Measurements from ENCODE around the gene HOXD10. TPM values are rescaled to one million over a fixed set of nuclear protein-coding genes. Genes with fewer than 3 reads are reported as not detected.

HOXD10 gene
- total and polyA plus RNA-seq, 9 donors: 0.38 to 8.1 (median 1.1) TPM

- Histone ChIP-seq H3K27me3 (peaks cover 25% of the 10 kb centered on the region), H3K27ac (no peak overlapping the region), H3K36me3 (no peaks in the 10 kb centered on the region), H3K9me3 (peaks cover 0 to 3% of the 10 kb centered on the region in 2 donors), H3K4me1 (ENCODE audit: insufficient read depth) (peaks cover 3% of the 10 kb centered on the region), H3K4me3 (no peak overlapping the region)
- TF ChIP-seq CTCF (IDR thresholded peaks at IDR 0.05): peak; percentile 25 to 59 (median 45)
- TF ChIP-seq EP300 (IDR thresholded peaks at IDR 0.05): no peak
- peak; percentile 34 to 76 (median 58) for DNase-seq
- WGBS, 3 donors: 3 to 5% (median 4%) methylated on average over 35 to 45 of the region's 45 CpGs
- intact Hi-C loops (cut with DNase I): loop anchor here in 1 of 4 donors (10.0 kb wide), 1 partner anchor 412 kb away; no protein-coding TSS in a partner anchor
Observed at GRCh38 chr2:176096986-176097819, 19.4 kb upstream of the HOXD10 start.

- intact Hi-C loops (cut with DNase I): loop anchor here in 1 of 4 donors (10.0 kb wide), 1 partner anchor 413 kb away; no protein-coding TSS in a partner anchor
- no peak for DNase-seq
- Histone ChIP-seq H3K4me3 (no peak overlapping the region), H3K9me3 (peaks cover 0 to 3% of the 10 kb centered on the region in 2 donors), H3K27me3 (peaks cover 21% of the 10 kb centered on the region), H3K27ac (no peak overlapping the region), H3K4me1 (ENCODE audit: insufficient read depth) (peaks cover 3% of the 10 kb centered on the region), H3K36me3 (no peaks in the 10 kb centered on the region)
- no peak for TF ChIP-seq EP300 (IDR thresholded peaks at IDR 0.05)
- TF ChIP-seq POLR2A (IDR thresholded peaks at IDR 0.05): no peak
- TF ChIP-seq CTCF (IDR thresholded peaks at IDR 0.05): no peak
- 4 to 8% (median 7%) methylated on average over 16 to 18 of the region's 18 CpGs for WGBS, 3 donors
Observed at GRCh38 chr2:176097820-176098365, 18.7 kb upstream of the HOXD10 start.

- TF ChIP-seq POLR2A (IDR thresholded peaks at IDR 0.05): no peak
- TF ChIP-seq CTCF (IDR thresholded peaks at IDR 0.05): no peak
- no peak for TF ChIP-seq EP300 (IDR thresholded peaks at IDR 0.05)
- no peak overlapping the region for H3K4me3 ChIP-seq
- H3K27me3 ChIP-seq: peaks cover 15% of the 10 kb centered on the region
- H3K9me3 ChIP-seq: peaks cover 0 to 3% of the 10 kb centered on the region in 2 donors
- H3K4me1 ChIP-seq (ENCODE audit: insufficient read depth): no peaks in the 10 kb centered on the region
- no peak overlapping the region for H3K27ac ChIP-seq
- 6 to 11% (median 8%) methylated on average over 33 to 35 of the region's 35 CpGs for WGBS, 3 donors
- intact Hi-C loops (cut with DNase I): loop anchor here in 1 of 4 donors (10.0 kb wide), 1 partner anchor 414 kb away; no protein-coding TSS in a partner anchor
- peak in 1 of 5 donors; percentile 12 for DNase-seq
- no peaks in the 10 kb centered on the region for H3K36me3 ChIP-seq
Observed at GRCh38 chr2:176098366-176099158, 18.0 kb upstream of the HOXD10 start.

- Histone ChIP-seq H3K27me3 (peaks cover 13% of the 10 kb centered on the region), H3K4me1 (ENCODE audit: insufficient read depth) (no peaks in the 10 kb centered on the region), H3K27ac (no peak overlapping the region), H3K36me3 (no peaks in the 10 kb centered on the region), H3K9me3 (peaks cover 0 to 3% of the 10 kb centered on the region in 2 donors), H3K4me3 (no peak overlapping the region)
- DNase-seq: no peak
- 11 to 20% (median 12%) methylated on average over 24 to 30 of the region's 30 CpGs for WGBS, 3 donors
- intact Hi-C loops (cut with DNase I): loop anchor here in 1 of 4 donors (10.0 kb wide), 1 partner anchor 414 kb away; no protein-coding TSS in a partner anchor
- TF ChIP-seq POLR2A (IDR thresholded peaks at IDR 0.05): no peak
- TF ChIP-seq CTCF (IDR thresholded peaks at IDR 0.05): no peak
- no peak for TF ChIP-seq EP300 (IDR thresholded peaks at IDR 0.05)
Observed at GRCh38 chr2:176099159-176099727, 17.3 kb upstream of the HOXD10 start.

Data from ovary (tissue), 9 donors.